ENCODE measurements around the gene SAE1. TPM values are rescaled to one million over a fixed set of nuclear protein-coding genes. Genes with fewer than 3 reads are reported as not detected.

SAE1 gene
- total RNA-seq, 1 experiment from 2014 or later: 148 TPM

DNA sequence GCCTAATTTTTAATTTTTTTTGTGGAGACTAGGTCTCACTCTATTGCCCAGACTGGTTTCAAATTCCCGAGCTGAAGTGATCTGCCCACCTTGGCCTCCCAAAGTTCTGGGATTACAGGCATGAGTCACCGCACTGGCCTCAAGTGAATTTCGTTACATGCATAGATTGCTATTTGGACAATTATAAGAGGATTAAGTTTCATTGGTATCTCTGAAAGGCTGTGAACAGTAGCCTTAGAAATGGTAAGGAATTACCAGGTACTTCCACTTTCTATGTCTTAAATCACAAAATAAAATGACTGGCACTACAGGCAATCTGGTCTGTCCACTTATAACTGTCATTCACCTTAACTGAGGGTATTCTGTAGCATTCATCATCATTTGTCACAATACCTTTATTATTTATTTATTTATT lies 122.8 kb downstream of the SAE1 start:
- Histone ChIP-seq H3K27ac (peak overlapping the region; percentile 97), H3F3A (ENCODE audit: insufficient read depth, low read depth) (peaks cover 61% of the 10 kb centered on the region), H3K36me3 (ENCODE audit: low read depth) (no peaks in the 10 kb centered on the region), H3K4me2 (peak overlapping the region; percentile 66), H2AFZ (no peak overlapping the region), H4K20me1 (ENCODE audit: insufficient read depth) (0 out of 2 replicates have a peak, but pooled peaks cover 1% of the 10 kb centered on the region), H3K79me2 (ENCODE audit: low read depth) (peaks cover 22% of the 10 kb centered on the region), H3K27me3 (ENCODE audit: insufficient read depth, low read depth) (no peaks in the 10 kb centered on the region), H3K4me3 (no peak overlapping the region; the same call in 1 of the 2 replicates), H3K9me2 (ENCODE audit: insufficient read depth) (no peaks in the 10 kb centered on the region), H3K9me3 (ENCODE audit: insufficient read depth, low read depth) (no peaks in the 10 kb centered on the region), H3K4me1 (replicated peaks; ENCODE audit: insufficient read depth) (peaks cover 43% of the 10 kb centered on the region)
- BruUV-seq (replicated peaks): no TSS peak
- CTCF ChIA-PET: interaction anchor here (0.6 to 1.1 kb wide), 4 partner anchors 9 to 488 kb away, joined by 3 to 18 read pairs (median 8); no protein-coding TSS in a partner anchor
- POLR2A ChIA-PET (ENCODE audit: unreplicated experiment): interaction anchor here (0.5 to 0.6 kb wide), 2 partner anchors 20 to 508 kb away, joined by 3 read pairs; no protein-coding TSS in a partner anchor
- intact Hi-C loops (cut with micrococcal nuclease; ENCODE audit: unreplicated experiment): loop anchor here (1.0 kb wide), 1 partner anchor 26 kb away; no protein-coding TSS in a partner anchor
- DNase-seq: peak; percentile 80 to 99
- TF ChIP-seq, protein P1, sequence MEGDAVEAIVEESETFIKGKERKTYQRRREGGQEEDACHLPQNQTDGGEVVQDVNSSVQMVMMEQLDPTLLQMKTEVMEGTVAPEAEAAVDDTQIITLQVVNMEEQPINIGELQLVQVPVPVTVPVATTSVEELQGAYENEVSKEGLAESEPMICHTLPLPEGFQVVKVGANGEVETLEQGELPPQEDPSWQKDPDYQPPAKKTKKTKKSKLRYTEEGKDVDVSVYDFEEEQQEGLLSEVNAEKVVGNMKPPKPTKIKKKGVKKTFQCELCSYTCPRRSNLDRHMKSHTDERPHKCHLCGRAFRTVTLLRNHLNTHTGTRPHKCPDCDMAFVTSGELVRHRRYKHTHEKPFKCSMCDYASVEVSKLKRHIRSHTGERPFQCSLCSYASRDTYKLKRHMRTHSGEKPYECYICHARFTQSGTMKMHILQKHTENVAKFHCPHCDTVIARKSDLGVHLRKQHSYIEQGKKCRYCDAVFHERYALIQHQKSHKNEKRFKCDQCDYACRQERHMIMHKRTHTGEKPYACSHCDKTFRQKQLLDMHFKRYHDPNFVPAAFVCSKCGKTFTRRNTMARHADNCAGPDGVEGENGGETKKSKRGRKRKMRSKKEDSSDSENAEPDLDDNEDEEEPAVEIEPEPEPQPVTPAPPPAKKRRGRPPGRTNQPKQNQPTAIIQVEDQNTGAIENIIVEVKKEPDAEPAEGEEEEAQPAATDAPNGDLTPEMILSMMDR (conservative IDR thresholded peaks at IDR 0.05): no peak
- TF ChIP-seq EZH2 (IDR thresholded peaks at IDR 0.05; ENCODE audit: low read depth): no peak

DNA sequence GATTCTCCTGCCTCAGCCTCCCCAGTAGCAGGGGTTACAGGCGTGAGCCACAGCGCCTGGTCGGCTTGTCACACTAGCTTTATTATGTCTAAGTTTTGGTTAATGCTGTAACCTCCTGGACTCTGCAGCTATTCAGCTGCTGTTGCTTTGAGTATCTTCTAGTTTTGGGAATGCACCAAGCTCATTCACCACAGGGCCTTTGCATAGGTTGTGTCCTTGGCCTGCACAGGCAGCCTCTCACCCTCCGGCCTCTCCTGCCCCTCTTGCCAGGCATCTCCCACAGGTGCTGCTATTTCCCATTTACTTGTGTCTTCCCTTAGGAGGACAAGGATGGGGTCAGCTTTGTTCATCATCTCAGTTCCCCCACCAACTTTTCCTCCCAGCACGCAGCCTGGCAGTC lies 123.3 kb downstream of the SAE1 start:
- Histone ChIP-seq H3K9me2 (ENCODE audit: insufficient read depth) (no peaks in the 10 kb centered on the region), H3K79me2 (ENCODE audit: low read depth) (peaks cover 27% of the 10 kb centered on the region), H4K20me1 (ENCODE audit: insufficient read depth) (0 out of 2 replicates have a peak, but pooled peaks cover 6% of the 10 kb centered on the region), H3K27me3 (ENCODE audit: insufficient read depth, low read depth) (no peaks in the 10 kb centered on the region), H3K4me1 (replicated peaks; ENCODE audit: insufficient read depth) (peaks cover 43% of the 10 kb centered on the region), H3K36me3 (ENCODE audit: low read depth) (no peaks in the 10 kb centered on the region), H3F3A (ENCODE audit: insufficient read depth, low read depth) (peaks cover 64% of the 10 kb centered on the region), H3K9me3 (ENCODE audit: insufficient read depth, low read depth) (no peaks in the 10 kb centered on the region), H3K27ac (peak overlapping the region; percentile 97), H3K4me3 (no peak overlapping the region; the same call in 1 of the 2 replicates), H2AFZ (no peak overlapping the region), H3K4me2 (peak overlapping the region; percentile 66)
- intact Hi-C loops (cut with micrococcal nuclease; ENCODE audit: unreplicated experiment): loop anchor here (1.0 kb wide), 1 partner anchor 25 kb away; no protein-coding TSS in a partner anchor
- no TSS peak for BruUV-seq (replicated peaks)
- TF ChIP-seq, protein P1 (conservative IDR thresholded peaks at IDR 0.05): no peak
- TF ChIP-seq EZH2 (IDR thresholded peaks at IDR 0.05; ENCODE audit: low read depth): no peak
- no peak for DNase-seq
- CTCF ChIA-PET: interaction anchor here (1.1 kb wide), 1 partner anchor 10 kb away, joined by 4 read pairs; no protein-coding TSS in a partner anchor
- POLR2A ChIA-PET (ENCODE audit: unreplicated experiment): interaction anchor here (0.5 kb wide), 1 partner anchor 508 kb away, joined by 3 read pairs; no protein-coding TSS in a partner anchor

DNA sequence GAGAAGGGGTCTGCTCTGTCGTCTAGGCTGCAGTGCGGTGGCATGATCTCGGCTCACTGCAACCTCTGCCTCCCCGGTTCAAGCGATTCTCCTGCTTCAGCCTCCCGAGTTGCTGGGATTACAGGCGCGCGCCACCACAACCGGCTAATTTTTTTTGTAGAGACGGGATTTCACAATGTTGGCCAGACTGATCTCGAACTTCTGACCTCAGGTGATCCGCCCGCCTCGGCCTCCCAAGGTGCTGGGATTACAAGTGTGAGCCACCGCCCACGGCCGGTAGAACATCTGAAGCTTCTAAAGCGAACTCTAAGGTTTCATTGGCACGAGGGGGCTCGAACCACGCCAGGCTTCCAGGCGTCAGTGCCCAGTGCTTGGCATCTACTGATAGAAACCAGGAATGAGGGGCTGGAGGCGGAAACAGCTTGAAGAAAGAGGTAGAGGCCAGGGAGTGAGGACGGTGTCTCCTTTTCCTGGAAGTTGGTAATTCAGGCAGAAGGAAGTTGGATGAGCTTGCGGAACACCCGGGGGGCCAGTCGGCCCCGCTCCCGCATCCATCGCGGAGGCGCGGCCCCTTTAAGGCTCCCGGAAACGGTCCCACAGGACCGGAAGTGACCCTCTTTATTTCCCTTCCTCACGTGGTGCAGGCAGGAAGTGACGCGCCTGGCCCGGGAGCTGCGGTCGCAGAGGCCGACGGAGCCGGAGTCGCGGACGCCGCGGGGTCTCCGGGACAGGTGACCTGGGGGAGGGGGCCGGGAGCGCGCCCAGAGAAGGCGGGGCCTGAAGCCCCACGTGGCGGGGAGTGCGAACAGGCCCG lies 125.5 kb downstream of the SAE1 start, which contains the start of gene CCDC9:
Gene CCDC9 (plus strand): TSS at position 647 of the 814 bp plus-strand sequence. CDS start 1,876 bp downstream, outside the sequence.
- ChIA-PET CTCF (interaction anchor here (0.6 to 1.2 kb wide), 8 partner anchors 12 to 652 kb away, joined by 3 to 6 read pairs (median 4); partner anchors contain the start of genes DACT3 and DHX34), POLR2A (ENCODE audit: unreplicated experiment) (interaction anchor here (0.6 to 1.7 kb wide), 4 partner anchors 18 to 396 kb away, joined by 4 to 31 read pairs (median 6); partner anchors contain the start of gene INAFM1)
- intact Hi-C loops (cut with micrococcal nuclease; ENCODE audit: unreplicated experiment): loop anchor here (1.0 kb wide), 1 partner anchor 30 kb away; no protein-coding TSS in a partner anchor
- TSS peak; percentile 92 for BruUV-seq (replicated peaks)
- peaks cover 43% of the 10 kb centered on the region for H3K4me1 ChIP-seq (replicated peaks; ENCODE audit: insufficient read depth)
- no peaks in the 10 kb centered on the region for H3K9me3 ChIP-seq (ENCODE audit: insufficient read depth, low read depth)
- peaks cover 62% of the 10 kb centered on the region for H3F3A ChIP-seq (ENCODE audit: insufficient read depth, low read depth)
- DNase-seq: peak; percentile 94 to 98
- peak within 1 kb of the TSS; percentile 80 for H2AFZ ChIP-seq
- TF ChIP-seq, protein P1 (conservative IDR thresholded peaks at IDR 0.05): no peak
- peak within 1 kb of the TSS; percentile 97 for H3K4me2 ChIP-seq
- H3K9me2 ChIP-seq (ENCODE audit: insufficient read depth): no peaks in the 10 kb centered on the region
- H4K20me1 ChIP-seq (ENCODE audit: insufficient read depth): 0 out of 2 replicates have a peak, but pooled peaks cover 7% of the 10 kb centered on the region
- H3K36me3 ChIP-seq (ENCODE audit: low read depth): peaks cover 3% of the 10 kb centered on the region; the same call in 1 of the 2 replicates
- peak within 1 kb of the TSS; percentile 69 for H3K4me3 ChIP-seq
- peak within 1 kb of the TSS; percentile 80 for H3K27ac ChIP-seq
- H3K79me2 ChIP-seq (ENCODE audit: low read depth): peaks cover 30% of the 10 kb centered on the region
- H3K27me3 ChIP-seq (ENCODE audit: insufficient read depth, low read depth): no peaks in the 10 kb centered on the region

Measured in PC-9 (cell line).